Peyer's patch (tissue), 4 donors: ENCODE data around the gene REN. TPM values are rescaled to one million over a fixed set of nuclear protein-coding genes. Genes with fewer than 3 reads are reported as not detected.

Experiments
- DNase-seq, 3 donors: peaks; one replicate each; pipeline ENCODE4 v3.0.0-alpha.2; 2017 to 2019
- H3K27ac ChIP-seq, 4 donors: fragments of 200-600 bp; sonication (generic); one replicate each; pipeline ENCODE4 v1.5.1; 2016 to 2019
- H3K27me3 ChIP-seq, 2 donors: fragments of 200-600 bp; sonication (generic); one replicate each; pipeline ENCODE4 v1.5.1; 2019
- H3K36me3 ChIP-seq, 3 donors: fragments of 200-600 bp; sonication (generic); one replicate each; pipeline ENCODE4 v1.5.1; 2016 to 2019
- H3K4me1 ChIP-seq, 4 donors: fragments of 200-600 bp; sonication (generic); one replicate each; pipeline ENCODE4 v1.5.1; 2016 to 2019
- H3K4me3 ChIP-seq, 4 donors: fragments of 200-600 bp; sonication (generic); 1 replicate in 3 of 4; 2 replicates in 1 of 4; pipeline ENCODE4 v1.5.1; 2016 to 2019; ENCODE audit warnings: mild to moderate bottlenecking in 1 of 4
- H3K9me3 ChIP-seq, 4 donors: fragments of 200-600 bp; sonication (generic); one replicate each; pipeline ENCODE4 v1.5.1; 2016 to 2019; ENCODE audit warnings: mild to moderate bottlenecking in 1 of 4
- CTCF ChIP-seq, 6 experiments: fragments of 450-650 bp in 4 of 6; fragments of 200-600 bp in 2 of 6; sonication (generic) in 1 of 6; IDR thresholded peaks; one replicate each; pipeline ENCODE4 v1.5.1; 2017 to 2019; ENCODE audit warnings: antibody characterized with exemption in 6 of 6, mild to moderate bottlenecking in 3 of 6, moderate library complexity in 1 of 6
- POLR2A ChIP-seq, 2 donors: fragments of 450-650 bp; IDR thresholded peaks; one replicate each; pipeline ENCODE4 v1.5.1; 2017; ENCODE audit warnings: antibody characterized with exemption in 2 of 2, mild to moderate bottlenecking in 2 of 2, moderate library complexity in 2 of 2
- total RNA-seq, 4 donors: library from RNA; depleted of rRNA; stranded (reverse); fragments of >200 nt; gene quantifications; one replicate each; pipeline ENCODE4 v1.1.0, GENCODE V29; 2016

REN gene
- total RNA-seq, 4 donors from 2014 or later = not detected

- Histone ChIP-seq H3K36me3 (no peaks in the 10 kb centered on the region), H3K27ac (no peak overlapping the region), H3K4me1 (no peaks in the 10 kb centered on the region), H3K9me3 (no peaks in the 10 kb centered on the region), H3K4me3 (no peak overlapping the region), H3K27me3 (no peaks in the 10 kb centered on the region)
- DNase-seq = no peak
- TF ChIP-seq CTCF (IDR thresholded peaks at IDR 0.05) (no peak), POLR2A (IDR thresholded peaks at IDR 0.05) (no peak)
Measured at GRCh38 chr1:204136814-204137213, 29.3 kb downstream of the REN start.

- H3K4me1 ChIP-seq = peaks cover 0 to 20% (median 0%) of the 10 kb centered on the region in 4 donors
- no peaks in the 10 kb centered on the region for H3K27me3 ChIP-seq
- no peaks in the 10 kb centered on the region for H3K9me3 ChIP-seq
- H3K36me3 ChIP-seq = no peaks in the 10 kb centered on the region
- no peak for TF ChIP-seq POLR2A (IDR thresholded peaks at IDR 0.05)
- no peak for TF ChIP-seq CTCF (IDR thresholded peaks at IDR 0.05)
- H3K4me3 ChIP-seq = no peak overlapping the region
- no peak overlapping the region for H3K27ac ChIP-seq
- no peak for DNase-seq
Measured at GRCh38 chr1:204134103-204134502, 32.0 kb downstream of the REN start.

GRCh38 chr1:204132718-204133117 lies 33.4 kb downstream of the REN start:
- no peak for DNase-seq
- Histone ChIP-seq H3K9me3 (no peaks in the 10 kb centered on the region), H3K4me3 (no peak overlapping the region), H3K4me1 (peaks cover 0 to 28% (median 0%) of the 10 kb centered on the region in 4 donors), H3K36me3 (no peaks in the 10 kb centered on the region), H3K27ac (no peak overlapping the region), H3K27me3 (no peaks in the 10 kb centered on the region)
- no peak for TF ChIP-seq CTCF (IDR thresholded peaks at IDR 0.05)
- no peak for TF ChIP-seq POLR2A (IDR thresholded peaks at IDR 0.05)

GRCh38 chr1:204131978-204132377 lies 34.2 kb downstream of the REN start:
- no peak overlapping the region for H3K27ac ChIP-seq
- H3K9me3 ChIP-seq = no peaks in the 10 kb centered on the region

GRCh38 chr1:204130981-204131892 lies 34.9 kb downstream of the REN start:
- DNase-seq = no peak
- Histone ChIP-seq H3K4me1 (peaks cover 0 to 40% (median 2%) of the 10 kb centered on the region in 4 donors), H3K27me3 (no peaks in the 10 kb centered on the region), H3K9me3 (no peaks in the 10 kb centered on the region), H3K27ac (no peak overlapping the region), H3K4me3 (no peak overlapping the region), H3K36me3 (peaks cover 0 to 2% (median 0%) of the 10 kb centered on the region in 3 donors)
- TF ChIP-seq POLR2A (IDR thresholded peaks at IDR 0.05) (no peak), CTCF (IDR thresholded peaks at IDR 0.05) (no peak)

More at GRCh38 chr1:204131978-204132377, 34.2 kb downstream of the REN start:
- Histone ChIP-seq H3K36me3 (no peaks in the 10 kb centered on the region), H3K4me1 (peaks cover 0 to 33% (median 2%) of the 10 kb centered on the region in 4 donors), H3K4me3 (no peak overlapping the region), H3K27me3 (no peaks in the 10 kb centered on the region)
- no peak for TF ChIP-seq CTCF (IDR thresholded peaks at IDR 0.05)
- no peak for TF ChIP-seq POLR2A (IDR thresholded peaks at IDR 0.05)
- no peak for DNase-seq
